Gastroesophageal sphincter (tissue), 3 donors: ENCODE results near the gene ZNF32.

Source experiments
- POLR2A ChIP-seq, 2 donors: fragments of 450-650 bp; IDR thresholded peaks; one replicate each; pipeline ENCODE4 v1.6.1; 2017; ENCODE audit warnings: antibody characterized with exemption in 2 of 2, mild to moderate bottlenecking in 2 of 2, moderate library complexity in 1 of 2
- POLR2AphosphoS5 ChIP-seq: sonication (generic); formaldehyde crosslinking; IDR thresholded peaks from one replicate; pipeline ENCODE4 v1.6.1; 2017; ENCODE audit warnings: antibody characterized with exemption
- TF ChIP-seq, protein P1 (sequence below), 4 experiments: fragments of 200-600 bp in 2 of 4; fragments of 450-650 bp in 2 of 4; sonication (generic) in 1 of 4; IDR thresholded peaks; one replicate each; pipeline ENCODE4 v1.5.1; 2017 to 2019; ENCODE audit warnings: antibody characterized with exemption in 4 of 4, mild to moderate bottlenecking in 2 of 4, moderate library complexity in 2 of 4

DNA sequence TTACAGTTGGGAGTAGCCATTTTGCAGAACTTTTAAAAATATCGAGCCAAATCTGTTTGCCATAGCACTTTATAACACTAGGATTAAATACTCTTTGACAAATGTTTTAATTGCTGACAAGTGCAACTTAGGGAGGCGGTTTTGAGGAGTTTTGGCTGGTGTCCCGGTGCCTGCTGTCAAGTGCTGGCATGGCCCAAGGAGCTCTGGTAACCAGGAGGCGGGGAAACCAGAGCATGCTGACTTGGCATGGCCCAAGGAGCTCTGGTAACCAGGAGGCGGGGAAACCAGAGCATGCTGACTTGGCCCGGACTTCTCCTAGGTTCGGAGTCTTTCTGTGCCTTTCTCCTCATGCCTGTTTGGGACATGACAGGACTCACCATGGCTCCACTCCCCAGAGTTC, 30.8 kb upstream of the ZNF32 start:
- TF ChIP-seq POLR2A (IDR thresholded peaks at IDR 0.05) (no peak), POLR2AphosphoS5 (peak; percentile 83)
- TF ChIP-seq, protein P1, sequence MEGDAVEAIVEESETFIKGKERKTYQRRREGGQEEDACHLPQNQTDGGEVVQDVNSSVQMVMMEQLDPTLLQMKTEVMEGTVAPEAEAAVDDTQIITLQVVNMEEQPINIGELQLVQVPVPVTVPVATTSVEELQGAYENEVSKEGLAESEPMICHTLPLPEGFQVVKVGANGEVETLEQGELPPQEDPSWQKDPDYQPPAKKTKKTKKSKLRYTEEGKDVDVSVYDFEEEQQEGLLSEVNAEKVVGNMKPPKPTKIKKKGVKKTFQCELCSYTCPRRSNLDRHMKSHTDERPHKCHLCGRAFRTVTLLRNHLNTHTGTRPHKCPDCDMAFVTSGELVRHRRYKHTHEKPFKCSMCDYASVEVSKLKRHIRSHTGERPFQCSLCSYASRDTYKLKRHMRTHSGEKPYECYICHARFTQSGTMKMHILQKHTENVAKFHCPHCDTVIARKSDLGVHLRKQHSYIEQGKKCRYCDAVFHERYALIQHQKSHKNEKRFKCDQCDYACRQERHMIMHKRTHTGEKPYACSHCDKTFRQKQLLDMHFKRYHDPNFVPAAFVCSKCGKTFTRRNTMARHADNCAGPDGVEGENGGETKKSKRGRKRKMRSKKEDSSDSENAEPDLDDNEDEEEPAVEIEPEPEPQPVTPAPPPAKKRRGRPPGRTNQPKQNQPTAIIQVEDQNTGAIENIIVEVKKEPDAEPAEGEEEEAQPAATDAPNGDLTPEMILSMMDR (IDR thresholded peaks at IDR 0.05), result no peak
